Glomerular visceral epithelial cell (primary cell): ENCODE data around the gene WASHC4.
A peak's percentile ranks its signal among the peaks of the same experiment; 100 is the strongest.

Experiments used
- DNase-seq: peaks from one replicate; pipeline ENCODE4 v3.0.0-alpha.2; 2016; ENCODE audit errors: extremely low spot score

The WASHC4 gene

GRCh38 chr12:105209091-105209490 lies 101.6 kb downstream of the WASHC4 start:
- DNase-seq = no peak

GRCh38 chr12:105212438-105212837 lies 104.9 kb downstream of the WASHC4 start:
- peak; percentile 72 for DNase-seq

- DNase-seq = peak; percentile 25
These were observed 106.6 kb downstream of the WASHC4 start for GRCh38 chr12:105214148-105214547.

- DNase-seq = peak; percentile 45
These were observed 107.3 kb downstream of the WASHC4 start for GRCh38 chr12:105214670-105215375.

GRCh38 chr12:105218434-105218833 lies 110.9 kb downstream of the WASHC4 start:
- DNase-seq = no peak
